Neural cell (in vitro differentiated cells): ENCODE data around the gene SDK1.

Experiments used
- CTCF ChIP-seq: fragments of 450-650 bp; IDR thresholded peaks from 2 replicates; pipeline ENCODE4 v1.5.1; 2014; ENCODE audit warnings: antibody characterized with exemption, mild to moderate bottlenecking, moderate library complexity; ENCODE audit not compliant: poor library complexity, severe bottlenecking
- EP300 ChIP-seq: fragments of 450-650 bp; conservative IDR thresholded peaks from 2 replicates; pipeline ENCODE4 v1.6.1; 2014; ENCODE audit warnings: antibody characterized with exemption, mild to moderate bottlenecking, moderate library complexity; ENCODE audit not compliant: poor library complexity, severe bottlenecking
- EZH2 ChIP-seq: fragments of 200-600, 300-800 bp; shearing (Covaris generic), sonication (generic); IDR thresholded peaks from 2 replicates; pipeline ENCODE4 v1.6.1; 2014; ENCODE audit warnings: antibody characterized with exemption, low read length, borderline replicate concordance, mild to moderate bottlenecking; ENCODE audit not compliant: insufficient read depth, poor library complexity, severe bottlenecking
- MXI1 ChIP-seq: fragments of 450-650 bp; conservative IDR thresholded peaks from 2 replicates; pipeline ENCODE4 v1.6.1; 2014; ENCODE audit warnings: antibody characterized with exemption, mild to moderate bottlenecking; ENCODE audit not compliant: poor library complexity, severe bottlenecking
- REST ChIP-seq: IDR thresholded peaks from 2 replicates; pipeline ENCODE4 v1.6.1; 2012; ENCODE audit warnings: borderline replicate concordance
- TAF1 ChIP-seq: IDR thresholded peaks from 2 replicates; pipeline ENCODE4 v1.6.1; 2012; ENCODE audit warnings: low read depth

GRCh38 chr7:4026941-4027486 is 726.0 kb downstream of the SDK1 start:
- TF ChIP-seq CTCF (no peak), EZH2 (no peak), TAF1 (no peak), EP300 (no peak), MXI1 (no peak), REST (no peak)
